DOHH2 (cell line): ENCODE measurements around the gene GOLIM4.

Source experiments
- H3F3A ChIP-seq: fragments of 200-600 bp; sonication (generic), shearing (Covaris generic); 2 replicates; pipeline ENCODE4 v1.6.0; 2016; ENCODE audit warnings: antibody characterized with exemption, mild to moderate bottlenecking; ENCODE audit not compliant: control insufficient read depth, insufficient read depth
- H3K27ac ChIP-seq: fragments of 200-600 bp; sonication (generic); 2 replicates; pipeline ENCODE4 v1.5.1; 2014; ENCODE audit warnings: low read depth, mild to moderate bottlenecking, low read length, moderate library complexity
- H3K27me3 ChIP-seq: fragments of 200-600 bp; sonication (generic); 2 replicates; pipeline ENCODE4 v1.6.1; 2014; ENCODE audit warnings: mild to moderate bottlenecking, low read length, mixed read lengths; ENCODE audit not compliant: control insufficient read depth
- H3K36me3 ChIP-seq: fragments of 200-600 bp; sonication (generic); 2 replicates; pipeline ENCODE4 v1.6.1; 2014; ENCODE audit warnings: mild to moderate bottlenecking, low read length, moderate library complexity, mixed read lengths; ENCODE audit not compliant: control insufficient read depth
- H3K4me1 ChIP-seq: fragments of 200-600 bp; sonication (generic); 2 replicates; pipeline ENCODE4 v1.6.1; 2014; ENCODE audit warnings: mild to moderate bottlenecking, low read length, mixed read lengths; ENCODE audit not compliant: control insufficient read depth
- H3K4me2 ChIP-seq: fragments of 200-600 bp; sonication (generic); 2 replicates; pipeline ENCODE4 v1.6.0; 2014; ENCODE audit warnings: mild to moderate bottlenecking, low read length, moderate library complexity
- H3K4me3 ChIP-seq: fragments of 200-600 bp; sonication (generic); 2 replicates; pipeline ENCODE4 v1.5.1; 2014; ENCODE audit warnings: mild to moderate bottlenecking, low read length, mixed read lengths
- H3K79me2 ChIP-seq: fragments of 200-600 bp; sonication (generic); 2 replicates; pipeline ENCODE4 v1.6.1; 2014; ENCODE audit warnings: mild to moderate bottlenecking, low read length, mixed read lengths; ENCODE audit not compliant: control insufficient read depth
- H3K9me2 ChIP-seq: fragments of 200-600 bp; sonication (generic); replicated peaks from 2 replicates; pipeline ENCODE4 v1.6.1; 2014; ENCODE audit warnings: mild to moderate bottlenecking, low read length, mixed read lengths; ENCODE audit not compliant: control insufficient read depth
- H3K9me3 ChIP-seq: fragments of 200-600 bp; sonication (generic); 2 replicates; pipeline ENCODE4 v1.6.1; 2014; ENCODE audit warnings: antibody characterized with exemption, low read length, mixed read lengths; ENCODE audit not compliant: control insufficient read depth, insufficient read depth
- H4K20me1 ChIP-seq: fragments of 200-600 bp; sonication (generic); 2 replicates; pipeline ENCODE4 v1.6.0; 2014; ENCODE audit warnings: low read depth, mild to moderate bottlenecking, antibody characterized with exemption, low read length, moderate library complexity; ENCODE audit not compliant: control insufficient read depth, insufficient read depth
- CTCF ChIP-seq: fragments of 200-600 bp; sonication (generic); IDR thresholded peaks from one replicate; pipeline ENCODE4 v1.5.1; 2014; ENCODE audit warnings: antibody characterized with exemption, mild to moderate bottlenecking, low read depth, low read length; ENCODE audit not compliant: poor library complexity, severe bottlenecking
- EZH2phosphoT487 ChIP-seq: fragments of 200-600 bp; sonication (generic); IDR thresholded peaks from 2 replicates; pipeline ENCODE4 v1.6.1; 2017; ENCODE audit warnings: borderline replicate concordance, mild to moderate bottlenecking, antibody characterized with exemption, low read length, moderate library complexity, mixed read lengths

GOLIM4 gene

GRCh38 chr3:168077091-168077490 lies 18.6 kb downstream of the GOLIM4 start:
- Histone ChIP-seq H3K79me2 (peaks cover 20% of the 10 kb centered on the region), H3F3A (no peaks in the 10 kb centered on the region), H3K4me1 (peaks cover 5% of the 10 kb centered on the region; the same call in 1 of the 2 replicates), H3K36me3 (no peaks in the 10 kb centered on the region), H3K27ac (no peak overlapping the region), H3K27me3 (no peaks in the 10 kb centered on the region), H3K4me3 (no peak overlapping the region), H3K9me2 (no peaks in the 10 kb centered on the region), H3K4me2 (no peak overlapping the region), H3K9me3 (no peaks in the 10 kb centered on the region), H4K20me1 (no peaks in the 10 kb centered on the region)
- TF ChIP-seq CTCF (no peak), EZH2phosphoT487 (no peak)

GRCh38 chr3:168073842-168074605 lies 21.7 kb downstream of the GOLIM4 start:
- no peaks in the 10 kb centered on the region for H3K27me3 ChIP-seq
- TF ChIP-seq EZH2phosphoT487 (no peak), CTCF (no peak)
- H3F3A ChIP-seq, result no peaks in the 10 kb centered on the region
- H3K36me3 ChIP-seq, result no peaks in the 10 kb centered on the region
- no peak overlapping the region for H3K4me3 ChIP-seq
- H3K4me1 ChIP-seq, result peaks cover 5% of the 10 kb centered on the region; the same call in 1 of the 2 replicates
- peaks cover 4% of the 10 kb centered on the region for H3K79me2 ChIP-seq
- no peak overlapping the region for H3K4me2 ChIP-seq
- no peaks in the 10 kb centered on the region for H4K20me1 ChIP-seq
- no peak overlapping the region for H3K27ac ChIP-seq
- H3K9me3 ChIP-seq, result no peaks in the 10 kb centered on the region
- no peaks in the 10 kb centered on the region for H3K9me2 ChIP-seq

- TF ChIP-seq CTCF (no peak), EZH2phosphoT487 (no peak)
- H3K36me3 ChIP-seq, result no peaks in the 10 kb centered on the region
- no peaks in the 10 kb centered on the region for H3K9me3 ChIP-seq
- no peak overlapping the region for H3K27ac ChIP-seq
- peaks cover 5% of the 10 kb centered on the region; the same call in 1 of the 2 replicates for H3K4me1 ChIP-seq
- H3F3A ChIP-seq, result no peaks in the 10 kb centered on the region
- H3K9me2 ChIP-seq, result no peaks in the 10 kb centered on the region
- H4K20me1 ChIP-seq, result no peaks in the 10 kb centered on the region
- H3K4me2 ChIP-seq, result no peak overlapping the region
- H3K4me3 ChIP-seq, result no peak overlapping the region
- no peaks in the 10 kb centered on the region for H3K27me3 ChIP-seq
- H3K79me2 ChIP-seq, result peaks cover 3% of the 10 kb centered on the region; the same call in 1 of the 2 replicates
Observed at GRCh38 chr3:168072323-168072650, 23.4 kb downstream of the GOLIM4 start.
